HAP-1 (cell line): Measurements from ENCODE around the gene TAF6.

Source experiments
- DNase-seq, 2 experiments: peaks; one replicate each; pipeline ENCODE4 v3.0.0-alpha.2; 2016 to 2020; ENCODE audit warnings: low spot score in 2 of 2
- H3K27me3 ChIP-seq: fragments of 250-450 bp; sonication (Bioruptor Pico); 2 replicates; pipeline ENCODE4 v1.5.1; 2020; ENCODE audit warnings: low read depth, mild to moderate bottlenecking, moderate library complexity
- H3K36me3 ChIP-seq: fragments of 250-450 bp; sonication (Bioruptor Pico); replicated peaks from 2 replicates; pipeline ENCODE4 v1.5.1; 2020; ENCODE audit warnings: mild to moderate bottlenecking
- H3K4me1 ChIP-seq: fragments of 250-450 bp; sonication (Bioruptor Pico); 2 replicates; pipeline ENCODE4 v1.5.1; 2020; ENCODE audit warnings: mild to moderate bottlenecking
- H3K4me3 ChIP-seq: fragments of 250-450 bp; sonication (Bioruptor Pico); 2 replicates; pipeline ENCODE4 v1.5.1; 2020; ENCODE audit warnings: mild to moderate bottlenecking, moderate library complexity
- H3K9me3 ChIP-seq: fragments of 250-450 bp; sonication (Bioruptor Pico); 2 replicates; pipeline ENCODE4 v1.5.1; 2020; ENCODE audit warnings: mild to moderate bottlenecking, moderate library complexity
- in situ Hi-C: fragments of 300-500 bp; cut with MboI; formaldehyde crosslinking; loops from 3 replicates; pipeline ENCODE4 v1.14.3; 2020; ENCODE audit warnings: low sequenced_read_pairs, inconsistent platforms, mixed read lengths

The TAF6 gene

GRCh38 chr7:100101016-100101862, 17.9 kb downstream of the TAF6 start, which contains the start of the genes AP4M1 and MCM7:
TSS of gene AP4M1 (plus strand) at chr7:100101643. CDS start at chr7:100101715, 72 bp downstream.
TSS of gene MCM7 (minus strand) at chr7:100101397. CDS start at chr7:100101294, 103 bp downstream.
- peak; percentile 96 to 99 for DNase-seq
- H3K4me1 ChIP-seq: 0 out of 2 replicates have a peak, but pooled peaks cover 4% of the 10 kb centered on the region
- H3K9me3 ChIP-seq: no peaks in the 10 kb centered on the region
- no peaks in the 10 kb centered on the region for H3K27me3 ChIP-seq
- H3K4me3 ChIP-seq: peak within 1 kb of the TSS; percentile 98
- H3K36me3 ChIP-seq: peaks cover 55% of the 10 kb centered on the region
- in situ Hi-C loops: no loop called here

- H3K9me3 ChIP-seq: no peaks in the 10 kb centered on the region
- H3K36me3 ChIP-seq: peaks cover 57% of the 10 kb centered on the region
Measured at GRCh38 chr7:100100420-100101015, 18.6 kb downstream of the TAF6 start.

GRCh38 chr7:100099452-100099851, 19.7 kb downstream of the TAF6 start:
- H3K4me3 ChIP-seq: peak overlapping the region; percentile 98
- no peaks in the 10 kb centered on the region for H3K27me3 ChIP-seq
- in situ Hi-C loops: no loop called here
- 0 out of 2 replicates have a peak, but pooled peaks cover 4% of the 10 kb centered on the region for H3K4me1 ChIP-seq
- no peak for DNase-seq
- no peaks in the 10 kb centered on the region for H3K9me3 ChIP-seq
- peaks cover 65% of the 10 kb centered on the region for H3K36me3 ChIP-seq

More at GRCh38 chr7:100100420-100101015, 18.6 kb downstream of the TAF6 start:
- peak overlapping the region; percentile 98 for H3K4me3 ChIP-seq
- in situ Hi-C loops: no loop called here
- DNase-seq: peak; percentile 84 to 92
- 0 out of 2 replicates have a peak, but pooled peaks cover 4% of the 10 kb centered on the region for H3K4me1 ChIP-seq
- no peaks in the 10 kb centered on the region for H3K27me3 ChIP-seq

GRCh38 chr7:100098913-100099312, 20.2 kb downstream of the TAF6 start:
- Histone ChIP-seq H3K4me1 (0 out of 2 replicates have a peak, but pooled peaks cover 4% of the 10 kb centered on the region), H3K9me3 (no peaks in the 10 kb centered on the region), H3K36me3 (peaks cover 70% of the 10 kb centered on the region), H3K27me3 (no peaks in the 10 kb centered on the region), H3K4me3 (no peak overlapping the region)
- in situ Hi-C loops: no loop called here
- DNase-seq: no peak

- no peak for DNase-seq
- Histone ChIP-seq H3K4me3 (no peak overlapping the region), H3K9me3 (no peaks in the 10 kb centered on the region), H3K27me3 (no peaks in the 10 kb centered on the region), H3K36me3 (peaks cover 99% of the 10 kb centered on the region), H3K4me1 (0 out of 2 replicates have a peak, but pooled peaks cover 4% of the 10 kb centered on the region)
- in situ Hi-C loops: no loop called here
Measured at GRCh38 chr7:100095704-100096103, 23.5 kb downstream of the TAF6 start.

GRCh38 chr7:100095289-100095688, 23.9 kb downstream of the TAF6 start:
- H3K4me1 ChIP-seq: 0 out of 2 replicates have a peak, but pooled peaks cover 4% of the 10 kb centered on the region
- H3K9me3 ChIP-seq: no peaks in the 10 kb centered on the region
- in situ Hi-C loops: no loop called here
- H3K27me3 ChIP-seq: no peaks in the 10 kb centered on the region
- no peak for DNase-seq
- H3K4me3 ChIP-seq: no peak overlapping the region
- peaks cover 100% of the 10 kb centered on the region for H3K36me3 ChIP-seq

GRCh38 chr7:100093925-100094486, 25.2 kb downstream of the TAF6 start:
- H3K9me3 ChIP-seq: no peaks in the 10 kb centered on the region
- peaks cover 87% of the 10 kb centered on the region for H3K36me3 ChIP-seq
- H3K4me3 ChIP-seq: no peak overlapping the region
- no peak for DNase-seq
- no peaks in the 10 kb centered on the region; the same call in 1 of the 2 replicates for H3K4me1 ChIP-seq
- in situ Hi-C loops: no loop called here
- no peaks in the 10 kb centered on the region for H3K27me3 ChIP-seq

- Histone ChIP-seq H3K9me3 (no peaks in the 10 kb centered on the region), H3K4me3 (no peak overlapping the region), H3K4me1 (peaks cover 1% of the 10 kb centered on the region), H3K27me3 (no peaks in the 10 kb centered on the region), H3K36me3 (peaks cover 82% of the 10 kb centered on the region)
- in situ Hi-C loops: no loop called here
- DNase-seq: no peak
Measured at GRCh38 chr7:100093498-100093897, 25.7 kb downstream of the TAF6 start.

GRCh38 chr7:100093054-100093453, 26.1 kb downstream of the TAF6 start:
- in situ Hi-C loops: no loop called here
- Histone ChIP-seq H3K36me3 (peaks cover 78% of the 10 kb centered on the region), H3K4me3 (no peak overlapping the region), H3K9me3 (no peaks in the 10 kb centered on the region), H3K27me3 (no peaks in the 10 kb centered on the region), H3K4me1 (peaks cover 5% of the 10 kb centered on the region)
- DNase-seq: no peak

GRCh38 chr7:100091411-100092181, 27.6 kb downstream of the TAF6 start:
- peaks cover 63% of the 10 kb centered on the region for H3K36me3 ChIP-seq

GRCh38 chr7:100090527-100091410, 28.4 kb downstream of the TAF6 start:
- Histone ChIP-seq H3K4me3 (no peak overlapping the region), H3K9me3 (no peaks in the 10 kb centered on the region), H3K4me1 (peaks cover 5% of the 10 kb centered on the region), H3K27me3 (no peaks in the 10 kb centered on the region), H3K36me3 (peaks cover 55% of the 10 kb centered on the region)
- in situ Hi-C loops: no loop called here
- DNase-seq: no peak

More at GRCh38 chr7:100091411-100092181, 27.6 kb downstream of the TAF6 start:
- H3K9me3 ChIP-seq: no peaks in the 10 kb centered on the region
- H3K27me3 ChIP-seq: no peaks in the 10 kb centered on the region
- DNase-seq: peak in 1 of 2 experiments; percentile 58
- no peak overlapping the region for H3K4me3 ChIP-seq
- in situ Hi-C loops: no loop called here
- H3K4me1 ChIP-seq: peaks cover 5% of the 10 kb centered on the region

- Histone ChIP-seq H3K27me3 (no peaks in the 10 kb centered on the region), H3K4me1 (peaks cover 5% of the 10 kb centered on the region), H3K36me3 (peaks cover 43% of the 10 kb centered on the region), H3K4me3 (peak overlapping the region; percentile 83), H3K9me3 (no peaks in the 10 kb centered on the region)
- in situ Hi-C loops: no loop called here
- DNase-seq: no peak
Measured at GRCh38 chr7:100089458-100090196, 29.5 kb downstream of the TAF6 start.
